Hippocampal formation (tissue), 2 donors: ENCODE data around the gene MARCHF4.

ENCODE experiments used
- DNase-seq, 2 donors: peaks; one replicate each; lab custom pipeline; 2025; lab: John Stamatoyannopoulos, UW

MARCHF4 gene

DNA sequence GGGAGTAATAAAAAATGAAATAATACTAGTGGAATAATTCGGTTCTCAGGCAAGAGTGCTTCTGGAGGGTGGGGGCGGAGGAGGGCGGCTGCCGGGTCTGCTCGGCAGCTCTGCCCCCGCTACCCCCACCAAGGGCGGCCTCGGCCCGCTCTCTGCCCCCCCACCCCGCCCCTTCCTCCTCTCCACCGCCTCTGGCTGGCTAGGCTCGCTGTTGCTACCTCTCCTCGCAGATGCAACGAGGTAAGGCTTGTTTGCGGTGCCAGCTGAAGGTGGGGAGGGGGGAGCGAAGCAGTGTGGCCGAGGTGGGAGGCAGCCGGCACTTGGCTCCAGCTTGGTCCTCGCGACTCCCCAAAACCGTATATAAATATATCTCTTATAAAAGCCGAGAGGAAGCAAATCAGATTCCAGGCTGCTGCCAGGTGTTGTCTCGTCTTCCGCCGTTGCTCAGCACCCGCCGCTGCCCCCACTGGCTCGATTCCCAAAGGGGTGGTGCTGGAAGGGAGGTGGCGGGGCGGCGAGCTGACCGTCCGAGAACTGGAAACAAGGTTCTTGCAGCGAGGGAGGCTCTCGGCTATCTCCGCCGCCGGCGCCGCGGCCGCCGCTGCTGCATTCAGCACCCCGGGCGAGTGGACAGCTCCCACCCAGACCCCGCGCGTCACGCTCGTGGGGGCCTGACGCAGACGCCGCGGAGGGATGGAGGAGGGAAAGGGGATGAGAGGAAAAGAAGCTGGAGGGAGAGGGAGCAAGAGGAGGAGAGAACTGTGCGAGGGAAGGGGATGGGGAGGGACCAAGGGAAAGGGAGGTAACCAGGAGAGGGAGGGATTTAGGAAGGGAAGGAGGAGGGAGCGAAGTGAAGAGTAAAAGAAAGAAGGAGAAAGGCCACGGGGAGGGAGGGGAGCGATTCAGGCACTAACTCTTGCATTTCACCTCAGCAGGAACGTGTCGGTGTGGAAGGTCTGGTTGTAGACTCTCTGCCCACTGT, at the start of gene MARCHF4:
Gene MARCHF4, minus strand, starts transcription at position 763 of the 982 bp plus-strand sequence. CDS start 2,223 bp downstream, outside the sequence.
- DNase-seq: peak; percentile 10 to 61

DNA sequence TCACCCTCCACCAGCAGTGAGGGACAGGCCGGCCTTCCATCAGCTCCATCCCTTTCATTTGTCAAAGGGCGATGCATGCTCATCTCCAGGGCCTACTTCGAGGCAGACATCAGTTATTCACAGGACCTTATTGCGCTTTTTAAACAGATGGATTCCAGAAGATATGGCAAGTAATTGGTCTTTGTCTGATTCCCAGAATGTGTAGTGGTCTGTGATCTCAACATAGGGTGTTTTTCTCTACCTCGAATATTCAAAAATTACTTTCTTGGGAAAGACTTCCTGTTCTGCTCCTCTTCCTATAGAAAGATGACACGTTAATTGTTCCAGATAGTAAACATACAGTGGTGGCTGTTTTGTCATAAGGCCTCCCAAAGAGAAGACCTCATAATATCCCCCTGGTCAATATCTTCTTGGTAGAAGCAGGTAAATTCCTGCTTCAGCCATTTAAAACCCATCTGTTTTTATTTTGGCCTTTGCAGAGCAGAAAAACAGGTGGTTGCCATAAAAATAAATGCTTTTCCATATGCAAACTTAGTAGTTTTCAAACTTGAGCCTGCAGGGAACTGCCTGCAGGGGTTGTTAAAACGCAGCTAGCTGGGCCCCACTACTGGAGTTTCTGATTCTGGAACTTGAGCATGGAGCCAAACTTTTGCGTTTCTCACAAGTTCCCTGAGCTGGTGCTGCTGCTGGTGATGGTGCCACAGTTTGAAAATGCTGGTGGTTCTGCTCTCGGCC, 48.3 kb upstream of the MARCHF4 start:
- DNase-seq: no peak

GRCh38 chr2:216418981-216419380, 46.7 kb upstream of the MARCHF4 start:
- no peak for DNase-seq

GRCh38 chr2:216416571-216417307, 44.5 kb upstream of the MARCHF4 start:
- DNase-seq: no peak

DNA sequence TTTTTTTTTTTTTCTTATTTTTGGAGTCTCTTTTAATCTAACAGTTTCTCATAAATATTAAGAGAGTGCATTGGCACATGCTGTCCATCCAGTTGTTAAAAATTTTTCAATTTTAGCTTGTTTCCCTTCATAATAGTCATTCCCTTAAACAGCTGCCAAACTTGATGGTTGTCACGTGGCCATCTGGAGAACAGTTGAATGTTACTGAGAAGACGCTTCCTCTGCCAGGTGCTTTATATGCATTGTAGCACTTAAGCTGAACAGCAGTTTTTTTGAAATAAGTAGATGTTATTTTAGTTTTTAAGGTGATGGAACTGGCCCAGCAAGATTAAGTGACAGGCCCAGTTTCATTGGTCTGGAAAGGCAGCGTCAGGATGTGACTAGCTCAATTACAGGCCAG, 43.3 kb upstream of the MARCHF4 start:
- DNase-seq: no peak

DNA sequence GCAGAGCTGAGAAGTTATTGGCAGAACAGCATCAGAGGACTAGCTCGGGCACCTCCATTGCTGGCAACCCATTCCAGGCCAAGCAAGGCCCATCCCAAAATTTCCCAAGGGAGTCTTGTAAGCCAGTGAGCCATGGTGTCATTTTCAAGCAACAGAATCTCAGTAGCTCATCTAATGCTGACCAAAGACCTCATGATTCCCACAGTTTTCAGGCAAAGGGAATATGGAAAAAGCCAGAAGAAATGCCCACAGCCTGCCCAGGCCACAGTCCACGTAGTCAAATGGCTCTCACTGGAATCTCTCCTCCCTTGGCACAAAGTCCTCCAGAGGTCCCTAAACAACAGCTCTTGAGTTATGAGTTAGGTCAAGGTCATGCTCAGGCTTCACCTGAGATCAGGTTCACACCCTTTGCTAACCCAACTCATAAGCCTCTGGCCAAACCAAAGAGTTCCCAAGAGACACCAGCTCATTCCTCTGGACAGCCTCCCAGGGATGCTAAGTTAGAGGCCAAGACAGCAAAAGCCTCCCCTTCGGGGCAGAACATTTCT, 42.6 kb upstream of the MARCHF4 start:
- no peak for DNase-seq

GRCh38 chr2:216413882-216414281, 41.6 kb upstream of the MARCHF4 start:
- no peak for DNase-seq

GRCh38 chr2:216412022-216412999, 40.0 kb upstream of the MARCHF4 start, which contains the start of gene SMARCAL1:
Gene SMARCAL1 (plus strand): TSS chr2:216412484. CDS start chr2:216414705, 2,221 bp downstream.
- peak; percentile 97 to 99 for DNase-seq

GRCh38 chr2:216410550-216410949, 38.3 kb upstream of the MARCHF4 start:
- DNase-seq: no peak

- no peak for DNase-seq
These were observed 36.4 kb upstream of the MARCHF4 start for GRCh38 chr2:216408426-216409290.

- no peak for DNase-seq
These were observed 34.5 kb upstream of the MARCHF4 start for GRCh38 chr2:216406826-216407225.

GRCh38 chr2:216405588-216405987, 33.3 kb upstream of the MARCHF4 start:
- no peak for DNase-seq

DNA sequence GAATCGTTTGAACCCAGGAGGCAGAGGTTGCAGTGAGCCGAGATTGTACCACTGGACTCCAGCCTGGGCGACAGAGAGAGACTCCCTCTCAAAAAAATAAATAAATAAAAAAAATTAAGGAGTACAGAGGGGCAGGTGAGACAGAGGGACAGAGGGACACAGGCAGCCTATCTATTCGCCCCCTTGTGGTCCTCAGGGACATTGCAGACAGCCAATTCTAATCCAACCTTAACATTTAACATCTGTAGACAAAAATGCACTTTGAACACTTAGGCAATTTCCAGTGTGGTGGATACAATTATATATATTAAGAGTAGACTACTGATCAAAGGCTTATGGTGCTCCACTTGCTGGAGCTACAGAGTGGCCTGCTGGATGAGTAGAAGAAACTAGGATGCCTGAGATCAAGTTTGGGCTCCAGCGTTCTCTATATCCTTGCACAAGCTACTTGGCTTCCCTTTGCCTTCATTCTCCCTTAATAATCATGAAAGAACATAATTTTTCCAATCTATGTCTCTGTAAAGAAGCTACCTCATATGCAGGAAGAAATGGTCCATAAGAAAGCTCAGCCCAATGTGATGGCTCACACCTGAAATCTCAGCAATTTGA, 31.8 kb upstream of the MARCHF4 start:
- peak in 1 of 2 donors; percentile 14 for DNase-seq

GRCh38 chr2:216402751-216403150, 30.5 kb upstream of the MARCHF4 start:
- DNase-seq: no peak

DNA sequence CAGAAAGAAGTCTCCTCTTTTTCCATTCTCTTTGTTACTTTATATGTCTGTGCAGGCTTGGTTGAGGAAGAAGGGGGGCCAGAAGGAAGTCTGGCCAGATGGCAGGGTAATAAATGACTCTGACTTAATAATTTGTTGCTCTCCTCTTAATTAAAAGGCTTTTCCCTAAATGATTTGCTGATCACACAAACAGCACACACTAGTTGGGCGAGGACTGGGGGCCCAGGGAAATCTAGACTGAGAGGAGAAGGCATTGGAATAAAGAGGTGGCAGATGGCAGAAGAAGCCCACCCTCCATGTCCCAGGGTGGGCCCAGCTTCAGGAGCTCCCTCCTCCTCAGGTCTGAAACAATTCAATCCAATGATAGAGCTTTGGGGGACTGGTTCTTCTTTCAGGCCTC, 27.3 kb upstream of the MARCHF4 start:
- no peak for DNase-seq

GRCh38 chr2:216394881-216395280, 22.6 kb upstream of the MARCHF4 start:
- no peak for DNase-seq

- DNase-seq: no peak
These were observed 20.9 kb upstream of the MARCHF4 start for GRCh38 chr2:216392945-216393840.

GRCh38 chr2:216392018-216392562, 19.8 kb upstream of the MARCHF4 start:
- no peak for DNase-seq
